Measurements from ENCODE around the gene TRIP4. TPM values are rescaled to one million over a fixed set of nuclear protein-coding genes. Genes with fewer than 3 reads are reported as not detected.
A peak's percentile ranks its signal among the peaks of the same experiment; 100 is the strongest.

TRIP4 gene
- total RNA-seq, 1 donor from 2014 or later = 24.1 TPM

DNA sequence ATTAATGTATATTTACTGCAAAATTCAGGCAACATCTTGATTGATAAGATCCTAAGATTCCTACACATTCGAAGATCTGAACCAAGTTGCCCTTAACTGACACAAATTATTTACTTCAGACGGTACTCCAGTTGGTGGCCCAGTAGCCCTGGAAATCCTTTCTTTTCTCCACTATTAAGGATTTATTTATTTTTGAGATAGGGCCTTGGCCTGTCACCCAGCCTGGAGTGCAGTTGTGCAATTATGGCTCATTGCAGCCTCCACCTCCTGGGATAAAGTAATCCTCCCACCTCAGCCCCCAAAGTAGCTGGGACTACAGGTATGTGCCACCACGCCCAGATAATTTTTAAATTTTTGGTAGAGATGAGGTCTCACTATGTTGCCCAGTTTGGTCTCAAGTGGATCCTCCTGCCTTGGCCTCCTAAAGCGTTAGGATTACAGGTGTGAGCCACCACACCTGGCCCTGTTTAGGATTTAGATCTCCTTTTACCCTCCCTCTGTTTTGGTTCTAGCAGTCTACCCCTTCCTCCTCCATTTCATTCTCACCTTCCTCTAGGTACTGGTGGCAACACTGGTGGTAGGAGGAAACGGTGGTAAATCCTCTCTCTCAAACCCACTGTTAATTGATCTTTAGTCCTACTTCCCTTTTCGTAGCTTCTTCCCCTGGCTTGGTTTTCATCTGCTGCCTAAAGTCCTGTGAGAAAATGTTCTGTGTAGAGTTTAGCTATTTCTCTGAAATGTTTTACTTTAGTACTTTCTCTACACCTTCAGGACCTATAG is 60.1 kb downstream of the TRIP4 start:
- DNase-seq (ENCODE audit: low spot score) = no peak

DNA sequence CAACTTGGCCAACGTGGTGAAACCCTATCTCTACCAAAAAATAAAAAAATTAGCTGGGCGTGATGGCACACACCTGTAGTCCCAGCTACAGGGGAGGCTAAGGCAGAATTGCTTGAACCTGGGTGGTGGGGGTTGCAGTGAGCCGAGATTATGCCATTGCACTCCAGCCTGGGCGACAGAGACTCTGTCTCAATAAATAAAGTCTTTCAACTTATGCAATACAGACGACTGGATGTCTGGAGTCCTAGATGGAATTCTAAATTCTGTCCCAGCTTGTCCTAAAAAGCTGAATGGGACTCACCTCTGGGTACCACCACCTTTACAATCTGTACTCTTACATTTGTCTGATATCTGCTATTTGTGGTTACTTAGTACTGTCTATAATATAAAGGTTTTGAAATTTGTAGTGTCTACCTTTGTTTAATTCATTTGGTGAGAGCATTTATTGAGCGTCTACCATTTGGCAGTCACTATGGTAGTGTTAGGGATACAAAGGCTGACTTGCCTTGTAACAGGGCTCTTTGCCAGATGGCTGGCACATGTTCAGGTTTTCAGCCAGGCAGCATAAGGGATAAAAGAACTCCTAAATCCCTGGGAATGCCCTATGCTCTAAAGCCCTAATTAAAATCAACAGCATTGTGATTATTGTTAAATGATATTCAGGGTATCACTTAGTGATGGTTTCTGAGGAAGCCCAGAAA is 65.5 kb downstream of the TRIP4 start:
- DNase-seq (ENCODE audit: low spot score) = peak; percentile 50

DNA sequence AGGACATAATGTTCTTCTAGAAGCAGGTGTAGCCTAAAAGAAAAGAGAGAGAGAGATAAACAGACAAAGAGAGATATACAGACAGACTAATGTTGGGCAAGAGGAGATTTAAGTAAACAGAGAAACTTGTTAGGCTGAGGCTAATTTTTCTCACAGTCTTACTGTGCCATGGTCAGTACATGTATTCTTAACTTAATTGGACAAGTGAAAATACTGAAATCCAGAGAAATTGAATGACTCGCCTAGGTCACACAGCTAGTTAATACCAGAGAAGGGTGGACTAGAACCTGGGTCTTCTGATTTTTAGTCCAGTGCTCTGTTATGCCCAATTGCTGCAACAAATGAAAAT is 66.0 kb downstream of the TRIP4 start:
- DNase-seq (ENCODE audit: low spot score) = no peak

DNA sequence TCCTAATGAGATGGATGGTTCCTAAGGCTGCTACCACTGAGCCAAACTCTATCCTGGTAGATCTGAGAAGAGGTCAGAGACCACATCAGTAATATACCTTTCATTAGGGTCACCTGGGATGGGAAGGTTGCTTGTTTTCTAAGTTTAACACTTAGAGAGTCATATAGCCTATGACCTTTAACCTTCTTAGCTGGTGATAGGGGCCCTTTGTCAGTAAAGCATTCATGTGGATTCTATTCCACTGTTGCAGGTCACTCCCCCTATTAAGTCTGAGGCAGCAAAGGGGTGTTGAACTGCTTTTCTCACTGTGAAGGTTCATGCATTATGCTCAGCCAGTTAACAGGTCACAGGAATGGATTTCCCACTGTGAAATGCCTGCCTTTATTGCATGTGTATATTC is 66.6 kb downstream of the TRIP4 start:
- no peak for DNase-seq (ENCODE audit: low spot score)

GRCh38 chr15:64455961-64456371 is 68.3 kb downstream of the TRIP4 start:
- DNase-seq (ENCODE audit: low spot score) = peak; percentile 34

- DNase-seq (ENCODE audit: low spot score) = no peak
These were observed 69.0 kb downstream of the TRIP4 start for GRCh38 chr15:64456634-64457108.

- DNase-seq (ENCODE audit: low spot score) = no peak
These were observed 71.6 kb downstream of the TRIP4 start for GRCh38 chr15:64459066-64459781.

GRCh38 chr15:64460206-64460723 is 72.6 kb downstream of the TRIP4 start, which contains the start of gene ZNF609:
TSS of gene ZNF609 (plus strand) at chr15:64460578. CDS start at chr15:64499420, 38,842 bp downstream.
- peak; percentile 95 for DNase-seq (ENCODE audit: low spot score)

DNA sequence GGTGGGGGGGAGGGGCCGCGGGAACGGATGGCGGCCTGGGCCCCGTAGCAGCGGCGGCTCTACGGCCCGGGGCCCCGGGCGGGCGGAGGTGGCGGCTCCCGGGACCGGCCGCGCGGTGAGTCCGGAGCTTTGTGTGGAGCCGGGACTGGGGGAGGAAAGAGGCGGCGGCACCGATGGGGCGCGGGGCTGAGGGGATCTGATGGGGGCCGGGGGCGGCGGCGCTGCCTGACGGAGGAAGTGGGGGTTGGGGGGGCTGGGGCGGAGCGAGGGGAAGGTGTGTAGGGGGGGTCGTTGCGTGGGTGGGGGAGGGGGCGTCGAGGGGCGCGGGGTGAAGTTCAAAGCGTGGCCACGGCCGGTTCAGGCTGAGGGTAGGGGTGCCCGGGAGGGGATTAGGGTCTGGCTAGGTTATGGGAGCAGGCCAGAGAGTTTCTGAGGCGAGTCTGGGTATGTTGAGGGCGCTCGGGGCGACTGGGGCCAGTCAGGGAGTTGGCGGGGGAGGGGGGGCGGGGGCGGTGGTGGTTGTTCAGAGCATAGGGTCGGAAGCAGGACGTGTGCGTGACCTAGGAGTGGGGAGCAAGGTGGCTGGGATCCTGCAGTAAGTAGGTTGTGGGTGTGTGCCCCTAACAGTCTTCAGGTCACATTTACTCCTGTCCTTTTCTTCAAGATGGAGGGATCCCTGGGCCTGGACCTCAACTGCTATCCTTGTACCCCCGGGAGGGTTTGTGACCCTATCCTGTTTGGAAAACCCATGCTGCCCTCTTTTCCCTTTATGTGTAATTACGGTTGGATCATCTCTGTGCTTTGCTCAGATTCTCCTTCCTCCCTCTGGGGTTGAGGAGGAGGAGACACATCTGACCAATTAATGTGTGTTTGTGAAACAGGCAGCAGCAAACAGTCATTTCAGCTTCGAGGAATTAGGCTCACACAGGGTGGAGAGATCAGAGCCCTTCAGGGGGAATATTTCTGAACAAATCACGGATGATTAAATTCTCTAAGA is 73.4 kb downstream of the TRIP4 start:
- peak; percentile 40 for DNase-seq (ENCODE audit: low spot score)

GRCh38 chr15:64461721-64462162 is 74.1 kb downstream of the TRIP4 start:
- DNase-seq (ENCODE audit: low spot score) = peak; percentile 47

GRCh38 chr15:64462492-64462891 is 74.9 kb downstream of the TRIP4 start:
- DNase-seq (ENCODE audit: low spot score) = no peak

DNA sequence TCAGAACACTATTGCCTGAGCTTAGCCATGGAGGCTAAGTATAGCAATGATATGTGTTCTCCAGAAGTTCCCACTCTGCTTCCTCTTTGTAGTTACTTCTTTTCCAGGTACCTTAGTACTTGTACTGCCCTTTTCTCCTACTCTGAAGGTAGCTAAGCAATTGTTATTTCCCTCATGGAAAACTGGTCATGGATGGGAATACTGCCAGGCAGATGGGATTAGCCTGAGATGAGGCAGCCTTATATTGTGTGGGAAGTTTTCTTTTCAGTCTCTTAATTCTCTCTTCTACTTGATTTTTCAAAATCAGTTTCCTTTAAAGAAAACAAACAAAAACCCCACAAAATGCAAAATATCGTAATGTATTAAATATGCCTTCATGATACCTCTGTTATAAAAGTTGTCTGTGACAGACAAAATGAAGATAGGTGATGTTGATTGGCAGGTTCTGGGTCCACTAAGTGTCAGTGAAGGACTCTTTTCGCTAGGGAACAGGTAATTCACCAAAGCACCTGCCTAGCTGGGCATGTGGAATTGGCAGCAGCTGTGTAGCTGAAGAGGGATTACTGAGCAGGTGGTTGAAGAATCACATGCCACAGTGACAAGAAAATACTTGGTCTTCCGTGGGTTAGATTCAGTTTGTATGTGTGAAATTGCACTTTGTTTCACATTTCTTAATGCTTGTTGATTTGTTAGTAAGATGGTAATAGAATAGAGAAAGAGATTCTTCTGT is 76.8 kb downstream of the TRIP4 start:
- no peak for DNase-seq (ENCODE audit: low spot score)

GRCh38 chr15:64466408-64467141 is 78.9 kb downstream of the TRIP4 start:
- no peak for DNase-seq (ENCODE audit: low spot score)

GRCh38 chr15:64472161-64472560 is 84.5 kb downstream of the TRIP4 start:
- no peak for DNase-seq (ENCODE audit: low spot score)

GRCh38 chr15:64474846-64475245 is 87.2 kb downstream of the TRIP4 start:
- DNase-seq (ENCODE audit: low spot score) = no peak

DNA sequence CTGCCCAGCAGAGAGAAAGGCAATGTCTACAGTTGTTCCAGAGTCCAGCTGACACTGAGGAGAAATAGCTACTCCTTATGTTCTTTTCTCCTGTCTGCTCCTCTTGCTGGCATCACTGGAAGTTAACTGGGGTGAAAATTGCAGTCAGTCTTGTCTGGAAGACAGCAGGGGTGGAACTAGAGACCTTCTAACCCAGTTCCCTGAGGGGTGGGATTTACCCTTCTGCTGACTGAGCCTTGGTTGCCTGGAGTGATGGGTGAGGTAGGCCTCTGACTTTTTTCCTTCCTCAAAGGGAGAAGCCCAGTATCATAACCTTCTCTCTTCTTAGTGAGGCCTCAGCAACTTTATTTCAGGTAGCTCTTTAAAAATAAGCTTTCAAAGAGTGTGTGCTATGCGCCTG is 88.9 kb downstream of the TRIP4 start:
- DNase-seq (ENCODE audit: low spot score) = no peak

DNA sequence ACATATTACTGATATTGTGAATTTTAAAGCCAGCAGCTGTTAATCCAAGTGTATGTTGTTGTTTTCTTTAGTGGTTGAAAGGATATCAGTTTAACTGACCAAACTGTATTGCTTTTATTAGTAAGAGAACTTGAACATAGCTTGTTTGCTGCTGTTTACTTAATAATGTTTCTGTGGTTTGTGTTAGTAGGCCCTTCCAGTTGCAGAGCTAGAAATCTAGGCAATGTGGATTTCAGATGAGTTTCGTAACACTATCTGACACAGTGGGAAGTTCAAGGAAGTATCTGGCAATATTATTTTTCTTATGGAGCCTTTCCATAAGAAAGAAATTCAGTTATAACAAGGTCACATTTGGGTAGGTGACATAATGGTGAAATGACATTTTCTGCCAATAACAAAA is 91.2 kb downstream of the TRIP4 start:
- no peak for DNase-seq (ENCODE audit: low spot score)

GRCh38 chr15:64480891-64481290 is 93.3 kb downstream of the TRIP4 start:
- no peak for DNase-seq (ENCODE audit: low spot score)

- no peak for DNase-seq (ENCODE audit: low spot score)
These were observed 96.1 kb downstream of the TRIP4 start for GRCh38 chr15:64483749-64484148.
